HL-60 (cell line): Measurements from ENCODE around the gene SMARCAD1.

Experiments used
- DNase-seq, 2 experiments: peaks; one replicate each; pipeline ENCODE4 v3.0.0-alpha.2; 2010 to 2020; ENCODE audit warnings: low read depth in 1 of 2, low spot score in 1 of 2
- H3K27ac ChIP-seq: fragments of 250-450 bp; sonication (Bioruptor Pico); replicated peaks from 2 replicates; pipeline ENCODE4 v1.5.1; 2020; ENCODE audit warnings: mild to moderate bottlenecking, moderate library complexity
- H3K27me3 ChIP-seq: fragments of 250-450 bp; sonication (Bioruptor Pico); 2 replicates; pipeline ENCODE4 v1.5.1; 2021; ENCODE audit warnings: mild to moderate bottlenecking, moderate library complexity; ENCODE audit not compliant: insufficient read depth, poor library complexity, severe bottlenecking
- H3K4me3 ChIP-seq: replicated peaks from 2 replicates; pipeline ENCODE4 v1.5.1; 2011; ENCODE audit warnings: mild to moderate bottlenecking, control low read depth, low read length; ENCODE audit not compliant: insufficient read depth
- GABPA ChIP-seq: IDR thresholded peaks from 2 replicates; pipeline ENCODE4 v1.6.1; 2012; ENCODE audit warnings: low read depth
- POLR2AphosphoS5 ChIP-seq: IDR thresholded peaks from 2 replicates; pipeline ENCODE4 v1.6.1; 2012; ENCODE audit warnings: low read depth
- SPI1 ChIP-seq: IDR thresholded peaks from 2 replicates; pipeline ENCODE4 v1.6.1; 2012; ENCODE audit warnings: low read depth, mild to moderate bottlenecking, borderline replicate concordance
- TF ChIP-seq, protein P1 (sequence below): IDR thresholded peaks from one replicate; pipeline ENCODE4 v1.5.1; 2011; ENCODE audit warnings: low read length, control low read depth, inconsistent platforms; ENCODE audit not compliant: insufficient read depth
- TF ChIP-seq, protein P2 (sequence below): IDR thresholded peaks from 2 replicates; pipeline ENCODE4 v1.6.1; 2012; ENCODE audit warnings: low read depth; ENCODE audit not compliant: insufficient replicate concordance

The SMARCAD1 gene

DNA sequence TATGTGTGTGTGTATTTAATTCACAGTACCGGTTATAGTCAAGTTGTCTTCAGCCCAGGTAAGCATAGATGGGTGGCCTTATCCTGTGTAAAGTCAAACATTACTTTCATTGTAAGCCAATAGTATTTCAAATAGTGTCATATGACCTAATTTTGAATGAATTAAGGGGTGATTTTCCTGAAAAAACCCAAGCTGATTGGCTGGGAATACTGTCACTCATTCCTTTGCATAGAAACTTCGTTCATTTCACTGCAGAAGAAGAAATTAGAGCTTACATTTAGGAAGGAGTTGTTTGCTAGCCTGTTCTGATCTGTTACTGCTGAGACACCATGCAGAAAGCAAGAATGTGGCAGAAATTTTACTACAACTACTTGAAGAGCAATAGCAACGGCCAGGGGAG lies 45.4 kb downstream of the SMARCAD1 start:
- Histone ChIP-seq H3K27ac (no peak overlapping the region), H3K27me3 (no peaks in the 10 kb centered on the region), H3K4me3 (no peak overlapping the region)
- DNase-seq = no peak
- TF ChIP-seq, protein P1, sequence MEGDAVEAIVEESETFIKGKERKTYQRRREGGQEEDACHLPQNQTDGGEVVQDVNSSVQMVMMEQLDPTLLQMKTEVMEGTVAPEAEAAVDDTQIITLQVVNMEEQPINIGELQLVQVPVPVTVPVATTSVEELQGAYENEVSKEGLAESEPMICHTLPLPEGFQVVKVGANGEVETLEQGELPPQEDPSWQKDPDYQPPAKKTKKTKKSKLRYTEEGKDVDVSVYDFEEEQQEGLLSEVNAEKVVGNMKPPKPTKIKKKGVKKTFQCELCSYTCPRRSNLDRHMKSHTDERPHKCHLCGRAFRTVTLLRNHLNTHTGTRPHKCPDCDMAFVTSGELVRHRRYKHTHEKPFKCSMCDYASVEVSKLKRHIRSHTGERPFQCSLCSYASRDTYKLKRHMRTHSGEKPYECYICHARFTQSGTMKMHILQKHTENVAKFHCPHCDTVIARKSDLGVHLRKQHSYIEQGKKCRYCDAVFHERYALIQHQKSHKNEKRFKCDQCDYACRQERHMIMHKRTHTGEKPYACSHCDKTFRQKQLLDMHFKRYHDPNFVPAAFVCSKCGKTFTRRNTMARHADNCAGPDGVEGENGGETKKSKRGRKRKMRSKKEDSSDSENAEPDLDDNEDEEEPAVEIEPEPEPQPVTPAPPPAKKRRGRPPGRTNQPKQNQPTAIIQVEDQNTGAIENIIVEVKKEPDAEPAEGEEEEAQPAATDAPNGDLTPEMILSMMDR = no peak
- TF ChIP-seq, protein P2, sequence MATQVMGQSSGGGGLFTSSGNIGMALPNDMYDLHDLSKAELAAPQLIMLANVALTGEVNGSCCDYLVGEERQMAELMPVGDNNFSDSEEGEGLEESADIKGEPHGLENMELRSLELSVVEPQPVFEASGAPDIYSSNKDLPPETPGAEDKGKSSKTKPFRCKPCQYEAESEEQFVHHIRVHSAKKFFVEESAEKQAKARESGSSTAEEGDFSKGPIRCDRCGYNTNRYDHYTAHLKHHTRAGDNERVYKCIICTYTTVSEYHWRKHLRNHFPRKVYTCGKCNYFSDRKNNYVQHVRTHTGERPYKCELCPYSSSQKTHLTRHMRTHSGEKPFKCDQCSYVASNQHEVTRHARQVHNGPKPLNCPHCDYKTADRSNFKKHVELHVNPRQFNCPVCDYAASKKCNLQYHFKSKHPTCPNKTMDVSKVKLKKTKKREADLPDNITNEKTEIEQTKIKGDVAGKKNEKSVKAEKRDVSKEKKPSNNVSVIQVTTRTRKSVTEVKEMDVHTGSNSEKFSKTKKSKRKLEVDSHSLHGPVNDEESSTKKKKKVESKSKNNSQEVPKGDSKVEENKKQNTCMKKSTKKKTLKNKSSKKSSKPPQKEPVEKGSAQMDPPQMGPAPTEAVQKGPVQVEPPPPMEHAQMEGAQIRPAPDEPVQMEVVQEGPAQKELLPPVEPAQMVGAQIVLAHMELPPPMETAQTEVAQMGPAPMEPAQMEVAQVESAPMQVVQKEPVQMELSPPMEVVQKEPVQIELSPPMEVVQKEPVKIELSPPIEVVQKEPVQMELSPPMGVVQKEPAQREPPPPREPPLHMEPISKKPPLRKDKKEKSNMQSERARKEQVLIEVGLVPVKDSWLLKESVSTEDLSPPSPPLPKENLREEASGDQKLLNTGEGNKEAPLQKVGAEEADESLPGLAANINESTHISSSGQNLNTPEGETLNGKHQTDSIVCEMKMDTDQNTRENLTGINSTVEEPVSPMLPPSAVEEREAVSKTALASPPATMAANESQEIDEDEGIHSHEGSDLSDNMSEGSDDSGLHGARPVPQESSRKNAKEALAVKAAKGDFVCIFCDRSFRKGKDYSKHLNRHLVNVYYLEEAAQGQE = no peak
- TF ChIP-seq POLR2AphosphoS5 = no peak
- TF ChIP-seq GABPA = no peak
- no peak for TF ChIP-seq SPI1

DNA sequence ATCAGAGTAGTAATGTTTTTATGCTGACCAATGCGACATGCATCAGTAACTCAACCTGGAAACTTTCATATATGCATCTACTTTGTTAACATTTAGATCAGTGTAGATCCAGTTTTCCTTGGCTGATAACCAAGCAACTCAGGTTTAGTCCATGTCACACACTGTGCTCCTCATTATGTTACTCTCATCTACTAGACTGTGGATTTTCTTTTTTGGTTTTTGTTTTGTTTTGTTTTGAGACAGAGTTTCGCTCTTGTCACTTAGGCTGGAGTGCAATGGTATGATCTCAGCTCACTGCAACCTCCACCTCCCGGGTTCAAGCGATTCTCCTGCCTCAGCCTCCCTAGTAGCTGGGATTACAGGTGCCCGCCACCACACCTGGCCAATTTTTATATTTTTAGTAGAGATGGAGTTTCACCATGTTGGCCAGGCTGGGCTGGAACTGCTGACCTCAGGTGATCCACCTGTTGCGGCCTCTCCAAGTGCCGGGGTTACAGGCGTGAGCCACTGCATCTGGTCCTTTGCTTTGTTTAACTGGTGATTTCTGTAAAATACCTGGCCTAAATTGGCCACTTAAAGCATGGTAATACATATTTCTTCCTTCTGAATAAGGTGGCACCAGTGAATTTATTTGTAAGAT lies 48.6 kb downstream of the SMARCAD1 start:
- DNase-seq = no peak
- Histone ChIP-seq H3K27ac (no peak overlapping the region), H3K27me3 (no peaks in the 10 kb centered on the region), H3K4me3 (no peak overlapping the region)
- no peak for TF ChIP-seq GABPA
- no peak for TF ChIP-seq SPI1
- TF ChIP-seq, protein P1 = no peak
- TF ChIP-seq, protein P2 = no peak
- no peak for TF ChIP-seq POLR2AphosphoS5

DNA sequence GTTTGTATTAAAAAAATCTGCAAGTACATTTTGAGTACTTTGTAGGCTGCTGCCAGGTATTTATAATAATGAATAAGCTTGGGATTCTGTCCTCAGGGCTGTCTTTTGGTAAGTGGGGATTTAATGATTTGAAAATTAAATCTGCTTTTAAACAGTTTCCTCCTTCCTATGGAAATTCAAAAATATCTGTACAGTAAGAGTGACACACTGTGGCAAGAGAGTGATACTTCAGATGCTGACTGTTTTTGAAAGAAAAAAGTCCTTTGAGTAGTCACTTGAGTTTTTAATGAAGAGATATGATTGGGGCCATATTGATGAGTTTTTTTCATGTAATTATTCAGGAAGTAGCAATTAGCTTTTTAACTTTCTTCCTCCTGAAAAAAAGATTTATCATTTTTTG lies 49.2 kb downstream of the SMARCAD1 start:
- no peak overlapping the region for H3K27ac ChIP-seq
- TF ChIP-seq GABPA (no peak), SPI1 (no peak), POLR2AphosphoS5 (no peak)
- TF ChIP-seq, protein P2 = no peak
- TF ChIP-seq, protein P1 = no peak
- no peak overlapping the region for H3K4me3 ChIP-seq
- no peak for DNase-seq
- no peaks in the 10 kb centered on the region for H3K27me3 ChIP-seq
